Measurements from ENCODE around the gene VCX2.

DNA sequence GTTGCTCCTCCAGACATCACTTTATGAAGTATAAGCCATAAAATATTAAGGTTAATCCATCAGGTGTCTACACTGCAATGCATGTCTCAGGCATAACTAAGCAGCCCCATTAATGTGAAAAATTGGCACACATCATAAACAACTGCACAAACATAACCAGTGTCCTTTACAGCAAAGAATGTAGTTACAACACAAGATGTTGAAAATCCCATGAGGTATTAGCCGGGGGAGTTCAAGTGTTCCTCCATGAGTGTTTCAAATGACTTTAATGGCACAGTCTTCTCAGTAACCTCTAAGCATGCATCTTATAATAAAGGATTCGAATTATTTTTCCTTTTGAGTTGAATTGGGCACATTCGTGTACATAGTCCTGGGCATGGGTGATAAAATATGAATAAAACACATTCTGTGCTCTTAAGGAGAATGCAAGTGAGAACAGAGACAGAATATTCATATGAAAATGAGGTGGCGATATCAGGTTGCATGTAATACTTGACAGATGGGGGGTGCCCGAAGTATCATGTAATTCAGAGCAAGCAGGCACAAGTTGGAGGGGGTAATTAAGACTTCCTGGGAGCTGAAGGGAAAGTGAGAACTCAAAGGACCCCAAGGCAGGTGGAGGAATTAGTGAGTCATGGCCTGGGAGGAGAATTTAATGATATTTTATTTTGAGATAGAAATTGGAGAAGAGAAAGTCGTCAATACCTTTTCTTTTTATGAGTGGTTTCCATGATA is 18.2 kb upstream of the VCX2 start:
- TF ChIP-seq, protein P1, sequence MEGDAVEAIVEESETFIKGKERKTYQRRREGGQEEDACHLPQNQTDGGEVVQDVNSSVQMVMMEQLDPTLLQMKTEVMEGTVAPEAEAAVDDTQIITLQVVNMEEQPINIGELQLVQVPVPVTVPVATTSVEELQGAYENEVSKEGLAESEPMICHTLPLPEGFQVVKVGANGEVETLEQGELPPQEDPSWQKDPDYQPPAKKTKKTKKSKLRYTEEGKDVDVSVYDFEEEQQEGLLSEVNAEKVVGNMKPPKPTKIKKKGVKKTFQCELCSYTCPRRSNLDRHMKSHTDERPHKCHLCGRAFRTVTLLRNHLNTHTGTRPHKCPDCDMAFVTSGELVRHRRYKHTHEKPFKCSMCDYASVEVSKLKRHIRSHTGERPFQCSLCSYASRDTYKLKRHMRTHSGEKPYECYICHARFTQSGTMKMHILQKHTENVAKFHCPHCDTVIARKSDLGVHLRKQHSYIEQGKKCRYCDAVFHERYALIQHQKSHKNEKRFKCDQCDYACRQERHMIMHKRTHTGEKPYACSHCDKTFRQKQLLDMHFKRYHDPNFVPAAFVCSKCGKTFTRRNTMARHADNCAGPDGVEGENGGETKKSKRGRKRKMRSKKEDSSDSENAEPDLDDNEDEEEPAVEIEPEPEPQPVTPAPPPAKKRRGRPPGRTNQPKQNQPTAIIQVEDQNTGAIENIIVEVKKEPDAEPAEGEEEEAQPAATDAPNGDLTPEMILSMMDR (tag by site-specific recombination; IDR thresholded peaks at IDR 0.05): no peak
- TF ChIP-seq ZNF157 (tag by site-specific recombination; IDR thresholded peaks at IDR 0.05) (no peak), ZNF221 (tag by site-specific recombination; IDR thresholded peaks at IDR 0.05; ENCODE audit: borderline replicate concordance) (no peak), ZNF473 (tag by site-specific recombination; IDR thresholded peaks at IDR 0.05) (no peak), ZBTB7A (tag by site-specific recombination; IDR thresholded peaks at IDR 0.05; ENCODE audit: low read depth) (no peak), ZEB2 (tag by site-specific recombination; IDR thresholded peaks at IDR 0.05) (no peak), ZNF747 (tag by site-specific recombination; IDR thresholded peaks at IDR 0.05) (no peak), ZNF596 (tag by site-specific recombination; IDR thresholded peaks at IDR 0.05) (no peak), ZNF140 (tag by site-specific recombination; IDR thresholded peaks at IDR 0.05) (no peak), ZNF274 (IDR thresholded peaks at IDR 0.05; ENCODE audit: low read length) (no peak), ZNF274 (tag by site-specific recombination; IDR thresholded peaks at IDR 0.05; ENCODE audit: borderline replicate concordance) (no peak)
- TF ChIP-seq, protein P2, sequence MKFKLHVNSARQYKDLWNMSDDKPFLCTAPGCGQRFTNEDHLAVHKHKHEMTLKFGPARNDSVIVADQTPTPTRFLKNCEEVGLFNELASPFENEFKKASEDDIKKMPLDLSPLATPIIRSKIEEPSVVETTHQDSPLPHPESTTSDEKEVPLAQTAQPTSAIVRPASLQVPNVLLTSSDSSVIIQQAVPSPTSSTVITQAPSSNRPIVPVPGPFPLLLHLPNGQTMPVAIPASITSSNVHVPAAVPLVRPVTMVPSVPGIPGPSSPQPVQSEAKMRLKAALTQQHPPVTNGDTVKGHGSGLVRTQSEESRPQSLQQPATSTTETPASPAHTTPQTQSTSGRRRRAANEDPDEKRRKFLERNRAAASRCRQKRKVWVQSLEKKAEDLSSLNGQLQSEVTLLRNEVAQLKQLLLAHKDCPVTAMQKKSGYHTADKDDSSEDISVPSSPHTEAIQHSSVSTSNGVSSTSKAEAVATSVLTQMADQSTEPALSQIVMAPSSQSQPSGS (tag by site-specific recombination; IDR thresholded peaks at IDR 0.05; ENCODE audit: low read depth): no peak

All from HEK293 (cell line).